IMR-90 (cell line): ENCODE data around the gene PAK4. TPM values are rescaled to one million over a fixed set of nuclear protein-coding genes. Genes with fewer than 3 reads are reported as not detected.

ENCODE experiments used
- ATAC-seq: fragments of 200-7000 bp; cut with Tn5 transposase; 2 replicates; pipeline ENCODE4 v1.9.1; 2020; ENCODE audit warnings: low read depth, mild to moderate bottlenecking, moderate library complexity
- BruUV-seq: library from RNA; stranded (reverse); fragments of 400-500 nt; replicated peaks from 2 replicates; lab custom pipeline; 2021; lab: Mats Ljungman, UMichigan
- CTCF ChIA-PET: fragments of 300-600 bp; formaldehyde crosslinking; extraction: SDS; loops from one replicate; lab custom pipeline; 2021; ENCODE audit warnings: antibody characterized with exemption; lab: Yijun Ruan, JAX
- POLR2A ChIA-PET: fragments of 300-600 bp; sonication (Branson Sonifier 250); formaldehyde crosslinking; loops from one replicate; lab custom pipeline; 2022; ENCODE audit warnings: antibody characterized with exemption; ENCODE audit not compliant: unreplicated experiment; lab: Charles Lee
- DNase-seq: peaks from one replicate; pipeline ENCODE4 v3.0.0; 2013
- H2AFZ ChIP-seq: replicated peaks from 2 replicates; pipeline ENCODE3; 2013; ENCODE audit warnings: low read length, mild to moderate bottlenecking; ENCODE audit not compliant: poor library complexity
- H2AK5ac ChIP-seq: 2 replicates; pipeline ENCODE4 v1.6.1; 2013; ENCODE audit warnings: low read depth, low read length, inconsistent platforms
- H2AK9ac ChIP-seq: replicated peaks from 2 replicates; pipeline ENCODE3; 2013; ENCODE audit warnings: mild to moderate bottlenecking, low read depth, low read length, moderate library complexity; ENCODE audit not compliant: poor library complexity
- H2BK120ac ChIP-seq: 2 replicates; pipeline ENCODE4 v1.6.1; 2013; ENCODE audit warnings: low read depth, low read length, inconsistent platforms
- H2BK15ac ChIP-seq: 3 replicates; pipeline ENCODE4 v1.6.1; 2013; ENCODE audit warnings: low read depth, low read length, inconsistent platforms
- H2BK20ac ChIP-seq: 2 replicates; pipeline ENCODE4 v1.6.1; 2013; ENCODE audit warnings: low read depth, mild to moderate bottlenecking, inconsistent platforms, low read length, moderate library complexity
- H2BK5ac ChIP-seq: 2 replicates; pipeline ENCODE4 v1.6.1; 2013; ENCODE audit warnings: mild to moderate bottlenecking, low read depth, low read length, inconsistent platforms; ENCODE audit not compliant: poor library complexity, severe bottlenecking
- H3K14ac ChIP-seq: replicated peaks from 2 replicates; pipeline ENCODE4 v1.6.1; 2013; ENCODE audit warnings: low read depth, low read length, inconsistent platforms
- H3K18ac ChIP-seq: 2 replicates; pipeline ENCODE4 v1.6.1; 2013; ENCODE audit warnings: low read depth, low read length, control low read depth
- H3K23ac ChIP-seq: 2 replicates; pipeline ENCODE4 v1.6.1; 2013; ENCODE audit warnings: low read depth, low read length, inconsistent platforms
- H3K27ac ChIP-seq: 2 replicates; pipeline ENCODE4 v1.5.1; 2013; ENCODE audit warnings: mild to moderate bottlenecking, control low read depth, low read length; ENCODE audit not compliant: insufficient read depth
- H3K27me3 ChIP-seq: 2 replicates; pipeline ENCODE4 v1.6.1; 2013; ENCODE audit warnings: low read length; ENCODE audit not compliant: control insufficient read depth, insufficient read depth
- H3K36me3 ChIP-seq: 2 replicates; pipeline ENCODE4 v1.6.1; 2013; ENCODE audit warnings: low read length, mixed read lengths; ENCODE audit not compliant: control insufficient read depth, insufficient read depth
- H3K4ac ChIP-seq: 2 replicates; pipeline ENCODE4 v1.6.1; 2013; ENCODE audit warnings: low read depth, low read length, inconsistent platforms
- H3K4me1 ChIP-seq: 2 replicates; pipeline ENCODE4 v1.6.1; 2013; ENCODE audit warnings: low read length, mixed read lengths; ENCODE audit not compliant: control insufficient read depth, insufficient read depth
- H3K4me2 ChIP-seq: 2 replicates; pipeline ENCODE4 v1.6.1; 2013; ENCODE audit warnings: low read depth, mild to moderate bottlenecking, control low read depth, low read length, moderate library complexity
- H3K4me3 ChIP-seq: 2 replicates; pipeline ENCODE4 v1.5.1; 2013; ENCODE audit warnings: low read depth, mild to moderate bottlenecking, control low read depth, low read length, moderate library complexity; ENCODE audit not compliant: insufficient read depth
- H3K56ac ChIP-seq: 2 replicates; pipeline ENCODE4 v1.6.1; 2013; ENCODE audit warnings: low read length, inconsistent platforms; ENCODE audit not compliant: insufficient read depth; ENCODE audit errors: extremely low read depth
- H3K79me1 ChIP-seq, 2 experiments: 2 replicates each; pipeline ENCODE4 v1.6.1; 2013; ENCODE audit warnings: low read length in 2 of 2, inconsistent platforms in 1 of 2, low read depth in 1 of 2
- H3K9ac ChIP-seq: 2 replicates; pipeline ENCODE4 v1.6.1; 2013; ENCODE audit warnings: low read depth, low read length, control low read depth
- H3K9me1 ChIP-seq: 2 replicates; pipeline ENCODE4 v1.6.1; 2013; ENCODE audit warnings: low read length, inconsistent platforms; ENCODE audit not compliant: insufficient read depth
- H3K9me3 ChIP-seq: 2 replicates; pipeline ENCODE4 v1.6.1; 2013; ENCODE audit warnings: low read length; ENCODE audit not compliant: control insufficient read depth, insufficient read depth
- H4K20me1 ChIP-seq: 2 replicates; pipeline ENCODE4 v1.6.1; 2013; ENCODE audit warnings: low read length, inconsistent platforms; ENCODE audit not compliant: insufficient read depth
- H4K5ac ChIP-seq: 2 replicates; pipeline ENCODE4 v1.6.1; 2013; ENCODE audit warnings: mild to moderate bottlenecking, low read depth, low read length, control low read depth
- H4K8ac ChIP-seq, 2 experiments: 2 replicates each; pipeline ENCODE4 v1.6.1; 2013; ENCODE audit warnings: low read depth in 2 of 2, low read length in 2 of 2, control low read depth in 1 of 2, inconsistent platforms in 1 of 2
- H4K91ac ChIP-seq: 2 replicates; pipeline ENCODE4 v1.6.1; 2013; ENCODE audit warnings: low read depth, low read length, inconsistent platforms; ENCODE audit not compliant: insufficient read depth
- BHLHE40 ChIP-seq: fragments of 150-350 bp; IDR thresholded peaks from 2 replicates; pipeline ENCODE4 v1.6.1; 2016; ENCODE audit warnings: mild to moderate bottlenecking, low read depth, low read length
- CEBPB ChIP-seq: IDR thresholded peaks from 2 replicates; pipeline ENCODE4 v1.6.1; 2012; ENCODE audit warnings: low read depth, low read length, improper control_type of control experiment
- CHD1 ChIP-seq: IDR thresholded peaks from 2 replicates; pipeline ENCODE4 v1.6.1; 2012; ENCODE audit warnings: low read depth, low read length, improper control_type of control experiment
- CTCF ChIP-seq: conservative IDR thresholded peaks from 2 replicates; pipeline ENCODE4 v1.5.1; 2012; ENCODE audit warnings: mild to moderate bottlenecking, low read depth, low read length, improper control_type of control experiment
- FOS ChIP-seq: fragments of 150-350 bp; IDR thresholded peaks from 2 replicates; pipeline ENCODE4 v1.6.1; 2016; ENCODE audit warnings: low read depth, low read length
- MAFK ChIP-seq: IDR thresholded peaks from 2 replicates; pipeline ENCODE4 v1.6.1; 2012; ENCODE audit warnings: low read depth, low read length, improper control_type of control experiment
- MAZ ChIP-seq: IDR thresholded peaks from 2 replicates; pipeline ENCODE4 v1.6.1; 2012; ENCODE audit warnings: low read depth, mild to moderate bottlenecking, low read length, improper control_type of control experiment, moderate library complexity, borderline replicate concordance
- MXI1 ChIP-seq: IDR thresholded peaks from 2 replicates; pipeline ENCODE4 v1.6.1; 2012; ENCODE audit warnings: low read depth, mild to moderate bottlenecking, low read length, moderate library complexity, borderline replicate concordance
- NFE2L2 ChIP-seq: fragments of 150-350 bp; IDR thresholded peaks from 2 replicates; pipeline ENCODE4 v1.6.1; 2016; ENCODE audit warnings: low read depth, mild to moderate bottlenecking, low read length
- POLR2A ChIP-seq: IDR thresholded peaks from 2 replicates; pipeline ENCODE4 v1.6.1; 2012; ENCODE audit warnings: mild to moderate bottlenecking, low read depth, low read length
- RAD21 ChIP-seq: IDR thresholded peaks from 2 replicates; pipeline ENCODE4 v1.6.1; 2012; ENCODE audit warnings: low read length, improper control_type of control experiment
- RCOR1 ChIP-seq: IDR thresholded peaks from 2 replicates; pipeline ENCODE4 v1.6.1; 2012; ENCODE audit warnings: mild to moderate bottlenecking, low read length, improper control_type of control experiment; ENCODE audit not compliant: insufficient replicate concordance
- RFX5 ChIP-seq: IDR thresholded peaks from 2 replicates; pipeline ENCODE4 v1.8.0; 2012; ENCODE audit warnings: low read depth, mild to moderate bottlenecking, low read length, moderate library complexity
- SMC3 ChIP-seq: fragments of 150-350 bp; IDR thresholded peaks from 2 replicates; pipeline ENCODE4 v1.6.1; 2016; ENCODE audit warnings: low read depth, mild to moderate bottlenecking, antibody characterized with exemption, low read length, moderate library complexity
- USF2 ChIP-seq: fragments of 150-350 bp; IDR thresholded peaks from 2 replicates; pipeline ENCODE4 v1.6.1; 2017; ENCODE audit warnings: mild to moderate bottlenecking, antibody characterized with exemption, low read length, low read depth
- WGBS, 2 experiments: methylation state at CpG; one replicate each; pipeline versions ENCODE4 v1.1.5 to v1.1.7; 2013; ENCODE audit warnings: missing lambda C conversion rate in 2 of 2; ENCODE audit not compliant: insufficient read length in 1 of 2; ENCODE audit errors: extremely low coverage in 2 of 2; 5-methylcytosine and 5-hydroxymethylcytosine counted together
- dilution Hi-C: fragments of 300-500 bp; cut with HindIII; formaldehyde crosslinking; loops from one replicate; pipeline ENCODE4 v1.14.3; 2018; ENCODE audit warnings: low sequenced_read_pairs; ENCODE audit not compliant: unreplicated experiment
- in situ Hi-C: fragments of 300-500 bp; cut with MboI; formaldehyde crosslinking; loops from 3 replicates; pipeline ENCODE4 v1.14.3; 2019; ENCODE audit warnings: low sequenced_read_pairs, inconsistent platforms, mixed read lengths
- intact Hi-C: fragments of 100-400 bp; cut with micrococcal nuclease; formaldehyde crosslinking; loops from 2 replicates; pipeline ENCODE4 v1.10.0; 2022
- polyA plus RNA-seq, 3 experiments: library from polyadenylated mRNA; depleted of rRNA; stranded (reverse); fragments of >200 nt; gene quantifications; 2 replicates each; pipeline ENCODE4 v1.2.3, GENCODE V29; 2012; ENCODE audit warnings: low replicate concordance in 1 of 3
- total RNA-seq: library from RNA; depleted of rRNA; stranded (reverse); fragments of >200 nt; gene quantifications from 2 replicates; pipeline ENCODE4 v1.2.3, GENCODE V29; 2012
- TF ChIP-seq, protein P1 (sequence below): fragments of 150-350 bp; IDR thresholded peaks from 2 replicates; pipeline ENCODE4 v1.6.1; 2016; ENCODE audit warnings: low read depth, mild to moderate bottlenecking, low read length, moderate library complexity, borderline replicate concordance

PAK4 gene
- total and polyA plus RNA-seq, 2 of the 4 experiments (the other 2 are of a cell fraction), result 2.0 to 27.2 TPM

- no peaks in the 10 kb centered on the region for H3K9me3 ChIP-seq
- no peak for TF ChIP-seq MAZ
- no peak for TF ChIP-seq BHLHE40
- no peak for TF ChIP-seq POLR2A
- no peak for TF ChIP-seq USF2
- no peak for TF ChIP-seq MXI1
- no peak for TF ChIP-seq CTCF
- TF ChIP-seq SMC3, result no peak
- TF ChIP-seq, protein P1, sequence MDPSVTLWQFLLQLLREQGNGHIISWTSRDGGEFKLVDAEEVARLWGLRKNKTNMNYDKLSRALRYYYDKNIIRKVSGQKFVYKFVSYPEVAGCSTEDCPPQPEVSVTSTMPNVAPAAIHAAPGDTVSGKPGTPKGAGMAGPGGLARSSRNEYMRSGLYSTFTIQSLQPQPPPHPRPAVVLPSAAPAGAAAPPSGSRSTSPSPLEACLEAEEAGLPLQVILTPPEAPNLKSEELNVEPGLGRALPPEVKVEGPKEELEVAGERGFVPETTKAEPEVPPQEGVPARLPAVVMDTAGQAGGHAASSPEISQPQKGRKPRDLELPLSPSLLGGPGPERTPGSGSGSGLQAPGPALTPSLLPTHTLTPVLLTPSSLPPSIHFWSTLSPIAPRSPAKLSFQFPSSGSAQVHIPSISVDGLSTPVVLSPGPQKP, result no peak
- TF ChIP-seq RCOR1, result no peak
- TF ChIP-seq RAD21, result no peak
- no peak for TF ChIP-seq NFE2L2
- no peak for TF ChIP-seq CEBPB
- no peak for TF ChIP-seq CHD1
- TF ChIP-seq FOS, result no peak
- no peak for TF ChIP-seq MAFK
- no peak for TF ChIP-seq RFX5
- dilution Hi-C loops, result no loop called here
- H4K8ac ChIP-seq, result no peak overlapping the region
- no peak overlapping the region for H2AK5ac ChIP-seq
- BruUV-seq, result no TSS peak
- ChIA-PET CTCF (no interaction called here), POLR2A (no interaction called here)
- H3K23ac ChIP-seq, result no peak overlapping the region
- no peak overlapping the region for H2BK5ac ChIP-seq
- H2BK15ac ChIP-seq, result no peak overlapping the region
- no peak overlapping the region for H3K18ac ChIP-seq
- no CpG with 5 or more reads among the region's 4 CpGs for WGBS, 2 experiments
- in situ Hi-C loops, result no loop called here
- no peak overlapping the region for H4K91ac ChIP-seq
- H3K79me1 ChIP-seq, result no peaks in the 10 kb centered on the region
- no peaks in the 10 kb centered on the region for H3K27me3 ChIP-seq
- no peak overlapping the region for H2BK20ac ChIP-seq
- H3K14ac ChIP-seq, result no peak overlapping the region
- DNase-seq (no peak), ATAC-seq (no peak)
- H4K20me1 ChIP-seq, result no peaks in the 10 kb centered on the region
- peak overlapping the region; percentile 43 for H2AFZ ChIP-seq
- H2AK9ac ChIP-seq, result peak overlapping the region; percentile 55
- H3K27ac ChIP-seq, result no peak overlapping the region
- no peaks in the 10 kb centered on the region for H3K4me1 ChIP-seq
- no peak overlapping the region for H3K4me2 ChIP-seq
- no peaks in the 10 kb centered on the region for H3K9me1 ChIP-seq
- H3K4ac ChIP-seq, result no peak overlapping the region
- H4K5ac ChIP-seq, result no peak overlapping the region
- H3K56ac ChIP-seq, result no peak overlapping the region
- intact Hi-C loops, result no loop called here
- H3K4me3 ChIP-seq, result no peak overlapping the region
- no peak overlapping the region for H3K9ac ChIP-seq
- no peak overlapping the region for H2BK120ac ChIP-seq
- peaks cover 26% of the 10 kb centered on the region for H3K36me3 ChIP-seq
Observed at GRCh38 chr19:39182174-39182505, 56.6 kb downstream of the PAK4 start.
